ENCODE measurements around the gene APOE.
"Not testable (repeated sequence)": the region's sequence is repeated elsewhere in the genome, so short reads cannot be mapped to it uniquely, and the experiment has no call there.

The APOE gene

GRCh38 chr19:44909775-44910174 is 4.2 kb downstream of the APOE start:
- DNase-seq = peak in 3 of 51 donors; percentile 5 to 44 (median 6)

DNA sequence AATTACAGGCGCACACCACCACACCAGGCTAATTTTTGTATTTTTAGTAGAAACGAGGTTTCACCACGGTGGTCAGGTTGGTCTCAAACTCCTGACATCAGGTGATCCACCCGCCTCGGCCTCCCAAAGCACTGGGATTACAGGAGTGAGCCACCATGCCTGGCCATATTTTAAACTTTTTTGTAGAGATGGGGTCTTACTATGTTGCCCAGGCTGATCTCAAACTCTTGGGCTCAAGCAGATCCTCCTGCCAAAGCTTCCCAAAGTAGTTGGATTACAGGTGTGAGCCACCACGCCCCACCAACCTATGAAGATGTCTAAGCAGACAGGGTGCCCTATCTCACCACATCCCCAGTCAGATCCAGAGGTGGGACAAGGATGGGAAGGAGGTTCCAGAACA is 6.3 kb downstream of the APOE start:
- not testable (repeated sequence) for DNase-seq

DNA sequence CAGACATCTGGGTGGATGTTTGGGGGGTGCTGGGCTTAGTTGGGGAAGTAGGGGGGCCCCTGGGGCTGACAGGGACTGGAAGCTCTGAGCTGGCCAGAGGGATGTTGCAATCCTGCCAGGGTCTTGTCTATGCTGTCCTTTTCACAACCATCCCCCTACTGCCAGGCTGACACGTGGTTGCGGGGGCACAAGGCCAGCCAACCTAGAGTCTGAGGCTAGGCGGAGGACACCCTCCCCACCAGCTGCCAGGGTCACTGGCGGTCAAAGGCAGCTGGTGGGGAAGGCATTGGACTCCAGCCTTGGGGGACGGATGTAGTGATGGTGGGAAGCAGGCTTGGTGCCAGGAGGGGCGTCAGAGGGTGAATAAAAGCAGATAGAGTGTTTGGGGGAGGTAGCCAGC is 7.3 kb downstream of the APOE start:
- peak in 49 of 51 donors; percentile 9 to 91 (median 72) for DNase-seq

- DNase-seq = peak in 2 of 51 donors; percentile 11 to 47
Observed at GRCh38 chr19:44913512-44914432, 8.2 kb downstream of the APOE start.

GRCh38 chr19:44914433-44915206 is 9.0 kb downstream of the APOE start, which contains the start of gene APOC1:
APOC1 (plus strand) TSS chr19:44914608; CDS start chr19:44914892, 284 bp downstream.
- DNase-seq = peak in 50 of 51 donors; percentile 16 to 90 (median 72)

- DNase-seq = no peak
Observed at GRCh38 chr19:44924243-44924725, 18.7 kb downstream of the APOE start.

GRCh38 chr19:44925114-44925891 is 19.7 kb downstream of the APOE start:
- peak; percentile 21 to 92 (median 75) for DNase-seq

DNA sequence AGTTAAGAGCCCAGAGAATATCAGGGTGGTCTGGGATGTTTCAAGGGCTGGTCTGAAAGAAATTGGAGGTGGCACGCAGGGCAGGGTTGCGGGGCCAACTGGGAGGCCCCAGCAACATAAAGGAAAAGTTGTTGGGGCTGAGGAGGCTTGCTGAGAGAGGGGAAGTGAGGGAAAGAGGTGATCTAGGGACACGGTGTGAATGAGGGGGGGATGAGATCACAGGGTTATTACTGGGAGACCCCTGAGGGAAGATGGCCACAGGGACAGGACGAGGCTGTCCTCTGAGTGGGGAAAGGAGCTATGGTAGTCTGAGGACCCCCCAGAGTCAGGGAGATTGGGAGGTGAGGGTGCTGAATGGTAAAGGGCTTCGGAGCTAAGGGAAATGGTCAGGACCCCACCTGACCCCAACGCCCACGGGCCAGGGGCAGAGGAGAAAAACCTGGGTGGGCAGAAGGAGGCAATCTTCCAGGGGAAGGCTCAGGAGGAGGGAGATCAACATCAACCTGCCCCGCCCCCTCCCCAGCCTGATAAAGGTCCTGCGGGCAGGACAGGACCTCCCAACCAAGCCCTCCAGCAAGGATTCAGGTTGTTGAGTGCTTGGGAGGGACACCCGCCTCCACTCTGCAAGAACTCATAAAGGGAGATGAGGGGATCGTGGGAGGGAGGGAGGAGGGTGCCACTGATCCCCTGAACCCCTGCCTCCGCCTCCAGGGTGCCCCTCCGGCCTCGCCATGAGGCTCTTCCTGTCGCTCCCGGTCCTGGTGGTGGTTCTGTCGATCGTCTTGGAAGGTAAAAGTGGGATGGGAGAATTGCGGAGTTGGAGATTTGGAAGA is 20.9 kb downstream of the APOE start:
- not testable (repeated sequence) for DNase-seq

DNA sequence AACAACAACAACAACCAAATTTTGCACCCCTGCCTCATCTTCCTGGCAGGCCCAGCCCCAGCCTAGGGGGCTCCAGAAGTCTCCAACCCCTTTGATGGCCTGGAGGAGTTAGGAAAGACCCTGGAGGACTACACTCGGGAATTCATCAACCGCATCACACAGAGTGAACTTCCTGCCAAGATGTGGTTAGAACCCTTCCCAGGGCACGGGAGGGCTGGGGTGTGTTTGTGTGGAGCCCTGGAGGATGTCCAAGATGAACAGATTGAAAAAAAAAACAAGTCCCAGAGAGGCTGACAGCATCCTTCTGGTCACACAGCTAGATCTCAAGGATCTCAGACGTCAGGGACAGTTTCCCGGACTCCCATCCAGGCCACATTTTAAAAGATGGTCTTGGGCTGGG is 22.1 kb downstream of the APOE start:
- DNase-seq = no peak

- no peak for DNase-seq
Observed at GRCh38 chr19:44930088-44930487, 24.5 kb downstream of the APOE start.

DNA sequence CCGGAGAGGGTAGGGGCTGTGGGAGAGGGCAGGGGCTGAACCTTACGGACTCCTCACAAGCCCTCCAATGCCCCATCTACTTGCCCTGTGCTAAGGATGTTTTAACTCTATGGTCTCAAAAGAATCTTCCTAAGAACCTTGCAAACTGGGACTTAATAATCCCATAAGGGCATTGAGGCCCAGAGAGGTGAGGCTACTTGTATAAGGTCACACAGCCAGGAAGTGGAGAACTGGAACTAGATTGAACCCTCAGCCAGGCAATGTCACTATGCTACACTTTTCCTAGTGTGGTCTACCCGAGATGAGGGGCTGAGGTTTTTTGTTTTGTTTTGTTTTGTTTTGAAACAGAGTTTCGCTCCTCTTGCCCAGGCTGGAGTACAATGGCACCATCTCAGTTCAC is 25.9 kb downstream of the APOE start:
- no peak for DNase-seq

GRCh38 chr19:44939668-44940067 is 34.1 kb downstream of the APOE start:
- no peak for DNase-seq

DNA sequence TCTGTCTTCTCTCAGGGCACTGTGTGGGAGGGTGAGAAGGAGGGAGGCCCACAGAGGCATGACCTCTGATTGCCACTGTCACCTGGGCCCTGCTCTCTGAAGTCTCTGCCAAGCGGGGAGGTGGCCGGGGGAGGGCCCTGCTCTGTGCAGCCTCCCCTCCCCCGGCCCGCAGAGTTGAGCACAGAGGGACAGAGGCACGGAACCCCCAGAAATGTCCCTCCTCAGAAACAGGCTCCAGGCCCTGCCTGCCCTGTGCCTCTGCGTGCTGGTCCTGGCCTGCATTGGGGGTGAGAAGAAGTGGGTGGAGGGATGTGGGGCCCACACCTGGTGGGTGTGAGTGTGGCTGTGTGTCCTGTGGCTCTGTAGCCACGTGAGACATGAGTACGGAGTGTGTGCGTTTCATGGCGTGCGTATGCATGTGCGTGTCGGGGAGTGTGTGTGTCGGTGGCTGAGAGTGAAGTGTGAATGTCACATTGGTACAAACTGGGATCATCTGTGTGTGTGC is 36.5 kb downstream of the APOE start, which contains the start of gene APOC4:
TSS of gene APOC4 (plus strand) at position 171 of the 505 bp plus-strand sequence. CDS start at position 212, 41 bp downstream.
- no peak for DNase-seq

GRCh38 chr19:44943801-44944249 is 38.2 kb downstream of the APOE start:
- peak in 35 of 51 donors; percentile 4 to 62 (median 31) for DNase-seq

- DNase-seq = no peak
Observed at GRCh38 chr19:44947041-44947581, 41.5 kb downstream of the APOE start.

GRCh38 chr19:44948237-44948636 is 42.6 kb downstream of the APOE start:
- no peak for DNase-seq

DNA sequence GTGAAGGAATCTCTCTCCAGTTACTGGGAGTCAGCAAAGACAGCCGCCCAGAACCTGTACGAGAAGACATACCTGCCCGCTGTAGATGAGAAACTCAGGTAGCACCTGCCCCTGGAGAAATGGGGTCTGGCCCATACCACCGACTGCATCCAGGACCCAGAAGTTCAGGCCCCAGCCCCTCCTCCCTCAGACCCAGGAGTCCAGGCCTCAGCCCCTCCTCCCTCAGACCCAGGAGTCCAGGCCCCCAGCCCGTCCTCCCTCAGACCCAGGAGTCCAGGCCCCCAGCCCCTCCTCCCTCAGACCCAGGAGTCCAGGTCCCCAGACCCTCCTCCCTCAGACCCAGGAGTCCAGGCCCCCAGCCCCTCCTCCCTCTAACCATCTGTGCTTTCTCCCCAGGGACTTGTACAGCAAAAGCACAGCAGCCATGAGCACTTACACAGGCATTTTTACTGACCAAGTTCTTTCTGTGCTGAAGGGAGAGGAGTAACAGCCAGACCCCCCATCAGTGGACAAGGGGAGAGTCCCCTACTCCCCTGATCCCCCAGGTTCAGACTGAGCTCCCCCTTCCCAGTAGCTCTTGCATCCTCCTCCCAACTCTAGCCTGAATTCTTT is 43.3 kb downstream of the APOE start:
- DNase-seq = no peak

DNA sequence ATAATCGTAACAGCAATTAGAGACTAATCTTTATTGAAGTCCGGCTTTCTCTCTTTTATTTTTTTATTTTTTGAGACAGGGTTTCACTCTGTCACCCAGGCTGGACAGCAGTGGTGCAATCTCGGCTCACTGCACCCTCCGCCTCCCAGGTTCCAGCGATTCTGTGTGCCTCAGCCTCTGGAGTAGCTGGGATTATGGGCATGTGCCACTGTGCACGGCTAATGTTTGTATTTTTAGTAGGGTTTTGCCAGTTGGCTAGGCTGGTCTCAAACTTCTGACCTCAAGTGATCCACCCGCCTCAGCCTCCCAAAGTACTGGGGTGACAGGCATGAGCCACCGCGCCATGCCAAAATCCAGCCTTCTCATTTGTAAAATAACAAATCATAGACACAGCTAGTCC is 44.0 kb downstream of the APOE start:
- no peak for DNase-seq
